CD14-positive monocyte (primary cell): Measurements from ENCODE around the gene KCTD7. TPM values are rescaled to one million over a fixed set of nuclear protein-coding genes. Genes with fewer than 3 reads are reported as not detected.
A peak's percentile ranks its signal among the peaks of the same experiment; 100 is the strongest.
"Not testable (repeated sequence)": the region's sequence is repeated elsewhere in the genome, so short reads cannot be mapped to it uniquely, and the experiment has no call there.

Experiments used
- DNase-seq, 3 donors: peaks; one replicate each; pipeline ENCODE4 v3.0.0-alpha.2; 2011 to 2022
- H2AFZ ChIP-seq: 2 replicates; pipeline ENCODE4 v1.6.0; 2012; ENCODE audit warnings: mild to moderate bottlenecking, low read depth, low read length, inconsistent platforms; ENCODE audit not compliant: insufficient read depth, poor library complexity, severe bottlenecking
- H3K27ac ChIP-seq, 2 donors: 1 replicate in 1 of 2; 2 replicates in 1 of 2; pipeline ENCODE4 v1.5.1; 2012 to 2013; ENCODE audit warnings: low read length in 2 of 2, control low read depth in 1 of 2, inconsistent platforms in 1 of 2, low read depth in 1 of 2, mild to moderate bottlenecking in 1 of 2
- H3K27me3 ChIP-seq, 2 donors: one replicate each; pipeline versions ENCODE4 v1.6.0 to v1.6.1; 2011 to 2013; ENCODE audit warnings: low read length in 2 of 2; ENCODE audit not compliant: control insufficient read depth in 2 of 2, insufficient read depth in 2 of 2
- H3K36me3 ChIP-seq, 2 donors: replicated peaks in 1 of 2; 1 replicate in 1 of 2; 2 replicates in 1 of 2; pipeline versions ENCODE4 v1.5.1 to v1.6.1; 2012 to 2013; ENCODE audit warnings: low read length in 2 of 2, control low read depth in 1 of 2, inconsistent platforms in 1 of 2, mild to moderate bottlenecking in 1 of 2; ENCODE audit not compliant: insufficient read depth in 2 of 2, control insufficient read depth in 1 of 2
- H3K4me1 ChIP-seq, 2 donors: 1 replicate in 1 of 2; 2 replicates in 1 of 2; pipeline versions ENCODE4 v1.5.1 to v1.6.1; 2012 to 2013; ENCODE audit warnings: low read length in 2 of 2, control low read depth in 1 of 2, inconsistent platforms in 1 of 2, mild to moderate bottlenecking in 1 of 2, moderate library complexity in 1 of 2; ENCODE audit not compliant: insufficient read depth in 2 of 2, control insufficient read depth in 1 of 2
- H3K4me2 ChIP-seq: replicated peaks from 2 replicates; pipeline ENCODE3; 2012; ENCODE audit warnings: low read length, moderate library complexity, mild to moderate bottlenecking; ENCODE audit not compliant: poor library complexity, severe bottlenecking; ENCODE audit errors: extremely low read depth
- H3K4me3 ChIP-seq, 3 experiments: fragments of 200-600 bp in 1 of 3; sonication (generic) in 1 of 3; replicated peaks in 1 of 3; 1 replicate in 2 of 3; 2 replicates in 1 of 3; pipeline ENCODE4 v1.5.1; 2011 to 2013; ENCODE audit warnings: low read length in 3 of 3, mild to moderate bottlenecking in 3 of 3, control low read depth in 2 of 3, low read depth in 2 of 3, inconsistent platforms in 1 of 3, moderate library complexity in 1 of 3
- H3K79me2 ChIP-seq: 2 replicates; pipeline ENCODE4 v1.6.0; 2012; ENCODE audit warnings: mild to moderate bottlenecking, control low read depth, inconsistent platforms, low read length, moderate library complexity; ENCODE audit not compliant: insufficient read depth
- H3K9ac ChIP-seq: 2 replicates; pipeline ENCODE4 v1.6.0; 2017; ENCODE audit warnings: low read length, mild to moderate bottlenecking; ENCODE audit not compliant: insufficient read depth, poor library complexity, severe bottlenecking
- H3K9me3 ChIP-seq, 2 donors: replicated peaks in 1 of 2; 1 replicate in 1 of 2; 2 replicates in 1 of 2; pipeline versions ENCODE4 v1.5.1 to v1.6.1; 2012 to 2013; ENCODE audit warnings: low read length in 2 of 2, control low read depth in 1 of 2; ENCODE audit not compliant: control insufficient read depth in 1 of 2, insufficient read depth in 1 of 2
- H4K20me1 ChIP-seq: 2 replicates; pipeline ENCODE4 v1.6.0; 2012; ENCODE audit warnings: mild to moderate bottlenecking, low read length, control low read depth, moderate library complexity; ENCODE audit not compliant: insufficient read depth
- H3K27ac Mint-ChIP-seq, 7 donors: one replicate each; pipeline ENCODE4 v1.8.0; 2020; ENCODE audit warnings: mild to moderate bottlenecking in 7 of 7, mixed read lengths in 7 of 7, moderate library complexity in 6 of 7, inconsistent platforms in 2 of 7
- H3K27me3 Mint-ChIP-seq, 3 donors: one replicate each; pipeline ENCODE4 v1.8.0; 2021 to 2022; ENCODE audit warnings: low read depth in 3 of 3, mild to moderate bottlenecking in 3 of 3, mixed read lengths in 3 of 3, moderate library complexity in 3 of 3, inconsistent platforms in 1 of 3
- H3K36me3 Mint-ChIP-seq, 2 donors: one replicate each; pipeline ENCODE4 v1.8.0; 2020; ENCODE audit warnings: mixed read lengths in 2 of 2, inconsistent platforms in 1 of 2, mild to moderate bottlenecking in 1 of 2
- H3K4me1 Mint-ChIP-seq: one replicate; pipeline ENCODE4 v1.8.0; 2020; ENCODE audit warnings: mild to moderate bottlenecking, mixed read lengths
- H3K4me3 Mint-ChIP-seq, 2 donors: one replicate each; pipeline ENCODE4 v1.8.0; 2020; ENCODE audit warnings: mild to moderate bottlenecking in 2 of 2, mixed read lengths in 2 of 2, moderate library complexity in 1 of 2
- H3K9me3 Mint-ChIP-seq, 7 donors: one replicate each; pipeline ENCODE4 v1.8.0; 2020 to 2022; ENCODE audit warnings: mixed read lengths in 7 of 7, mild to moderate bottlenecking in 6 of 7, moderate library complexity in 6 of 7, inconsistent platforms in 2 of 7
- WGBS: methylation state at CpG from one replicate; pipeline ENCODE4 v1.1.5; 2013; ENCODE audit warnings: missing lambda C conversion rate; ENCODE audit not compliant: insufficient coverage; 5-methylcytosine and 5-hydroxymethylcytosine counted together
- intact Hi-C, 2 donors: fragments of 100-400 bp; cut with micrococcal nuclease; formaldehyde crosslinking; loops; one replicate each; pipeline versions ENCODE4 v1.15.0 to v1.15.1; 2023
- polyA plus RNA-seq, 3 donors: library from polyadenylated mRNA; depleted of rRNA in 1 of 3; unstranded in 2 of 3; stranded (reverse) in 1 of 3; fragments of 300-500 nt in 2 of 3; fragments of >200 nt in 1 of 3; fragmentation: Illumina TruSeq in 2 of 3; gene quantifications; 1 replicate in 2 of 3; 2 replicates in 1 of 3; pipeline ENCODE4 v1.2.3, GENCODE V29; 2012 to 2021
- TF ChIP-seq, protein P1 (sequence below): fragments of 200-600 bp; IDR thresholded peaks from one replicate; pipeline ENCODE4 v1.8.0; 2022; ENCODE audit warnings: antibody characterized with exemption, mild to moderate bottlenecking

The KCTD7 gene
- polyA plus RNA-seq, 3 donors: 1.8 to 9.2 (median 2.7) TPM

DNA sequence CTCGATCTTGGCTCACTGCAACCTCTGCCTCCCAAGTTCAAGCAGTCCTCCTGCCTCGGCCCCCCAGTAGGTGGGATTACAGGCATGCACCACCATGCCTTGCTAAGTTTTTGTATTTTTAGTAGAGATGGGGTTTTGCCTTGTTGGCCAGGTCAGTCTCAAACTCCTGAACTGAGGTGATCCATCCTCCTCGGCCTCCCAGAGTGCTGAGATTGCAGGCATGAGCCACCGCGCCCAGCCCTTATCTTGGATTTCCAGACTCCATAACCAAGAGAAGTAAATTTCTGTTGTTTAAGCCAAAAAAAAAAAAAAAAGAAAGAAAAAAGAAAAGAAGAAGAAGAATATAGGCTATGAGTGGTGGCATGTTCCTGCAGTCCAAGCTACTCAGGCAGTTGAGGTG is 58.5 kb downstream of the KCTD7 start:
- intact Hi-C loops: loop anchor here (10.0 kb wide), 2 partner anchors 48 to 308 kb away; partner anchors contain the start of genes SBDS (in 1 of the 2) and TYW1 (in 1 of the 2)
- peaks cover 41% of the 10 kb centered on the region for H4K20me1 ChIP-seq
- Mint-ChIP-seq H3K4me3 (no peak overlapping the region), H3K4me1 (peaks cover 11% of the 10 kb centered on the region), H3K27ac (peak overlapping the region in 1 of 7 donors; percentile 5), H3K36me3 (peaks cover 9 to 17% of the 10 kb centered on the region in 2 donors), H3K9me3 (peaks cover 6 to 19% (median 10%) of the 10 kb centered on the region in 7 donors), H3K27me3 (peaks cover 0 to 2% (median 0%) of the 10 kb centered on the region in 3 donors)
- H3K79me2 ChIP-seq: peaks cover 33% of the 10 kb centered on the region
- DNase-seq: no peak
- H3K4me1 ChIP-seq: peaks cover 9 to 11% of the 10 kb centered on the region in 2 donors
- H3K36me3 ChIP-seq: no peaks in the 10 kb centered on the region
- peaks cover 0 to 4% of the 10 kb centered on the region in 2 donors for H3K9me3 ChIP-seq
- no peak overlapping the region for H3K4me2 ChIP-seq
- H2AFZ ChIP-seq: no peak overlapping the region
- no peak overlapping the region for H3K4me3 ChIP-seq
- H3K27ac ChIP-seq: no peak overlapping the region
- H3K9ac ChIP-seq: no peak overlapping the region
- WGBS: 100% methylated on average over 2 of the region's 5 CpGs
- no peaks in the 10 kb centered on the region for H3K27me3 ChIP-seq
- TF ChIP-seq, protein P1, sequence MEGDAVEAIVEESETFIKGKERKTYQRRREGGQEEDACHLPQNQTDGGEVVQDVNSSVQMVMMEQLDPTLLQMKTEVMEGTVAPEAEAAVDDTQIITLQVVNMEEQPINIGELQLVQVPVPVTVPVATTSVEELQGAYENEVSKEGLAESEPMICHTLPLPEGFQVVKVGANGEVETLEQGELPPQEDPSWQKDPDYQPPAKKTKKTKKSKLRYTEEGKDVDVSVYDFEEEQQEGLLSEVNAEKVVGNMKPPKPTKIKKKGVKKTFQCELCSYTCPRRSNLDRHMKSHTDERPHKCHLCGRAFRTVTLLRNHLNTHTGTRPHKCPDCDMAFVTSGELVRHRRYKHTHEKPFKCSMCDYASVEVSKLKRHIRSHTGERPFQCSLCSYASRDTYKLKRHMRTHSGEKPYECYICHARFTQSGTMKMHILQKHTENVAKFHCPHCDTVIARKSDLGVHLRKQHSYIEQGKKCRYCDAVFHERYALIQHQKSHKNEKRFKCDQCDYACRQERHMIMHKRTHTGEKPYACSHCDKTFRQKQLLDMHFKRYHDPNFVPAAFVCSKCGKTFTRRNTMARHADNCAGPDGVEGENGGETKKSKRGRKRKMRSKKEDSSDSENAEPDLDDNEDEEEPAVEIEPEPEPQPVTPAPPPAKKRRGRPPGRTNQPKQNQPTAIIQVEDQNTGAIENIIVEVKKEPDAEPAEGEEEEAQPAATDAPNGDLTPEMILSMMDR: no peak

DNA sequence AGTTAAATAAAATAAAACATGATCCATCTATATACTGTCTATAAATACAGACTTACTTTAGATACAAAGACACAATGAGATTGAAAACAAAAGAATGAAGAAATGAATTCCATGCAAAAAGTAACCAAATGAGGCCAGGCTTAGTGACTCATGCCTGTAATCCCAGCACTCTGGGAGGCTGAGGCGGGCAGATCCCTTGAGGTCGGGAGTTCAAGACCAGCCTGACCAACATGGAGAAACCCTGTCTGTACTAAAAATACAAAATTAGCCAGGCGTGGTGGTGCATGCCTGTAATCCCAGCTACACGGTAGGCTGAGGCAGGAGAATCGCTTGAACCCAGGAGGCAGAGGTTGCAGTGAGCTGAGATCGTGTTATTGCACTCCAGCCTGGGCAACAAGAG is 59.0 kb downstream of the KCTD7 start:
- intact Hi-C loops: loop anchor here (10.0 kb wide), 2 partner anchors 47 to 307 kb away; partner anchors contain the start of genes SBDS (in 1 of the 2) and TYW1 (in 1 of the 2)
- DNase-seq, H3K4me2 ChIP-seq, H3K27ac ChIP-seq, H3K36me3 ChIP-seq, H3K27me3 Mint-ChIP-seq, H3K4me3 ChIP-seq, H3K9ac ChIP-seq, H2AFZ ChIP-seq, H3K27me3 ChIP-seq, H3K4me3 Mint-ChIP-seq, H3K9me3 ChIP-seq: not testable (repeated sequence)
- H3K4me1 ChIP-seq: peaks cover 5 to 10% of the 10 kb centered on the region in 2 donors
- Mint-ChIP-seq H3K27ac (peak overlapping the region in 1 of 7 donors; percentile 5), H3K36me3 (peaks cover 11 to 21% of the 10 kb centered on the region in 2 donors), H3K4me1 (peaks cover 11% of the 10 kb centered on the region), H3K9me3 (peaks cover 6 to 19% (median 10%) of the 10 kb centered on the region in 7 donors)
- peaks cover 29% of the 10 kb centered on the region for H3K79me2 ChIP-seq
- 97% methylated on average over 5 of the region's 6 CpGs for WGBS
- H4K20me1 ChIP-seq: peaks cover 37% of the 10 kb centered on the region
